HG03175 (cell line): ENCODE measurements around the gene KIAA1549.

Experiments
- ATAC-seq: cut with Tn5 transposase; IDR thresholded peaks from one replicate; pipeline ENCODE4 v1.9.1; 2021; ENCODE audit warnings: mild to moderate bottlenecking, moderate library complexity; ENCODE audit not compliant: unreplicated experiment

Gene KIAA1549

GRCh38 chr7:138975343-138976104, 5.7 kb downstream of the KIAA1549 start:
- no peak for ATAC-seq

DNA sequence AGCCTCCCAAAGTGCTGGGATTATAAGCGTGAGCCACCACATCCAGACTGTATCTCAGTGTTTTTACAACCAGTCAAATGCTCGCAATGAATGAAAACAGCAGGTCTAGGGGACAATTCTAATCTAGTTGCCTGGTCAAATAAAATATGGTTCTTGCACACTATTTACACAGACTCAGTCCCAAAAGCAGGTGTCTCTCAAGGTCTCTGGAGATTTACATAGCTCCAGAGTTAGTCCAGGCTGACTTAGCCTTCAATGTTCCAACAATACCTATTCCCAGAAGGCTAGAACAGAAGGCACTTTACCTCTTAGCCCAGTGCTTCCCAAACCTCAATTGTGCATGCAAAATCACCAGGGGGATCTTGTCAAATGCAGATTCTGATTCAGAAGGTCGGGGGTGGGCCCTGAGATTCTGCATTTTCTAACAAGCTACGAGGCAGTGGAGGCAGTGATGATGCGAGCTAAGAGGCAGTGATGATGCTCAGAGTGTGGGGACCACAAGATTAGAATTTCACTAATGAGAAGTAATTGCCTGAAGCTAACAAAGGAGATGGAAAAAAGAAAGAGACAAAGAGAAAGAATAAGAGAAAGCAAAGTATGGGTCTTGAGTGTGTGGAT, 6.4 kb downstream of the KIAA1549 start:
- no peak for ATAC-seq

DNA sequence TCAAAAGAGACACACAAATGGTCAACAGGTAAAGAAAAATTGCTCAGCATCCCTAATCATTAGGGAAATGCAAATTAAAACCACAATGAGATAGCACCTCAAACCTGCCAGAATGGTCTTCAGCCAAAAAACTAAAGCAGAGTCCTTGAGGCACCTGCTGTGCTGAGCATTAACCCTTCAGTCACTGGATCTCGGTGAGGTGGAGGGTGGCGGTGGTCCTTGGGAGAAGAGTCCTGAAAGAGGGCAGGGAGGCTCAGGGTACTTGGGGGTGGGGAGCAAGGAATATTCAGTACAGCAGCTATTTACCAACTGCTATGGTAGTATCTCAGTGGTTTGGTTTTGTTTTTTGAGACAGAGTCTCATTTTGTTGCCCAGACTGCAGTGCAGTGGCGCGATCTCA, 7.1 kb downstream of the KIAA1549 start:
- ATAC-seq = no peak

DNA sequence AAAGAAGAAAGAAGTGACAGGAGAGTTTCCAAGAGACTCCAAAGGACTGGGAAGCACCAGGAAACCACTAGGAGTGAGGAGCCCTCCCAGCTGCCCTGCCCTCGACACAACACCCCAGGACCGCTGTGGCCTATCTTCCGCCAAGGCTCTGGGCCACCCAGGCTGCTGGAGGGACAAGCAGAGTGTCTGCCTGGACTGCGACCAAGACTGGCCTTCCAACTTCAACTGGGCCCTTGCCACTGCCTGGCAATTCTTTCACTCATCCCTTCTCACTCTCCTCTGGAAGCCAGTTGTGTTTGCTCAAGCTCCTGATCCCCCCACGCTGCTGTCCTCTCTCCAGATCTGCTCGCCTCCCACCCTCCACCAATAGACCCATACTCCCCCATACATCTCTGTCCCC, 10.2 kb downstream of the KIAA1549 start:
- ATAC-seq = no peak

DNA sequence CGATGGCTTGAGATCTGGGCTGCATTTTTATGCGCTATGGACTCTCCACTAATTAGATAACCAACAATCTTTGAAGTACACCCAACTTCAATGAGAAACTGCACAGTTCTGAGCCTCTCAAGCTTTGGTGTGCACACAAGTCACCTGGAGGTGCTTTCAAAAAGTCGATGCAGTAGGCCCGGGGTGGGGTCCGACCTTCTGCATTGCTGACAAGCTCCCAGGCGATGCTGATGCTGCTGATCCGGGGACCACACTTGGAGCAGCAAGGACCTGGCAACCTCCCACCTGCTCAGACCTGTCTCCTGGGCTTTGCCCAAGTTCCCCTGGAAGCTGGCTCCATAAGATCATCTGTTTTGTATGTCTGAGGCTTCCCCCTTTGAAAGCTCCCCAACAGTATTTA, 10.7 kb downstream of the KIAA1549 start:
- ATAC-seq = no peak

DNA sequence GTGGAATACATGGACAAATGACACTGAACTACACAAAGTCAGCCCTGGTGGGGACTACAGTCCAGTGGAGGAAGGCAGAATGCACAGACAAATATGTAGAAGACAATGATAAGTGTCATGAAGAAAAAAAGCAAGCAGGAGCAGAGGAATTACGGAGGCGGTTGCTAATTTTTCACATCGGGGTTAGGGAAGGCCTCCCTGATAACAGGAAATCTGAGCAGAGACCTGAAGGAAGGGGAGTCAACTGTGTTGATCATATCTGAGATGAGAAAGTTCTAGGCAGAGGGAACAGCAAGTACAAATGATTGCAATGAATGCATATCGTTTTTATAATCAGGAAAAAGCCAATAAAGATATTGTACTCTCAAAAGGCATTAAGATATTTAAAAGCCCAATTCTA, 14.0 kb downstream of the KIAA1549 start:
- ATAC-seq = no peak

GRCh38 chr7:138964624-138965436, 16.4 kb downstream of the KIAA1549 start:
- ATAC-seq = no peak

DNA sequence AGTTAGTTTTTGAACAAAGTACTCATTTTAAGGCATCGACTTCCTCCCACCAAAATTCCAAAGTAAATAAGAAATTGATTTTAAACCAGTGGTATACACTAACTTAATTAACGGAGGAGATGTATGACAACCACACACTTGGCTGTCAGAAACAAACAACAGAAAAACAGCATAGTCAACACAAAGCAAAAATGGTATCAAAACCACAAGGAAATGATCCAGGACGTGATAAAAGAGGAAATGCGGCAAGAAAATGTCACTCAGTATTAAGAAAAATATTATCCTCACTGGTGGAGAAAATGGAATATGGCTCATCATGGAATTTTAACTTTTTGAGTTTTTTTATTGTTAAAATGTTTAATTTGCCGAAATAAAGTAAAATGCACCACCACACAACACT, 17.5 kb downstream of the KIAA1549 start:
- ATAC-seq = no peak

DNA sequence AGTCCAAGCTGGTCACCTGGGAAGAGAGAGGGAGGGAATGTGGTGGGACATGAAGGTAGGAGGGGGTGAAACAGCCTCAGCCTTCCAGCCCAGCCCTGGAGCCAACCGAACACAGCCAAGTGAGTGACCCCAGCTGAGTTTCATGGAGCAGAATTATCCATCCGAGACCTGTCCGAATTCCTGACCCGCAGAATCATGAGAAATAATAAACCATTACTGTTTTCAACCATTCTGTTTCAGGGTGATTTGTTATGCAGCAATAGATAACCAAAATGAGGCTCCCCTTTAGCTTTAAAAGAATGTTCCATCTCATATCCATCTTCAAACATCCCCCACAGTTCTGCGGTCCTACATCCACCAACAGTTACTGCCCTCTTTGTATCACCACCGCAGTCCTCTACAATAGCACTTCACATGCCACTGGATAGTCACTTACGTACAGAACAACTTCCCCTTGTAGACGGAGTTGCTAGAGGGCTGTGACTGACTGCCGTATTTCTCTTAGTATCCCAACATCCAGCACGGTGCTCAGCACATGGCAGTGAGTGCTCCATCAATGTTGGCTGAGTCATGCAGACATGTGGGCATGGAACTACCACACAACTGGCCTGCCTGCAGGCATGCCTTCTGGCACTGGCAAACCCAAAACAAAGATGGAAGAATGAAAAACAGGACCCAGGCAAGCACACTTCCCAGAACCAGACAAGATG, 18.5 kb downstream of the KIAA1549 start:
- no peak for ATAC-seq

DNA sequence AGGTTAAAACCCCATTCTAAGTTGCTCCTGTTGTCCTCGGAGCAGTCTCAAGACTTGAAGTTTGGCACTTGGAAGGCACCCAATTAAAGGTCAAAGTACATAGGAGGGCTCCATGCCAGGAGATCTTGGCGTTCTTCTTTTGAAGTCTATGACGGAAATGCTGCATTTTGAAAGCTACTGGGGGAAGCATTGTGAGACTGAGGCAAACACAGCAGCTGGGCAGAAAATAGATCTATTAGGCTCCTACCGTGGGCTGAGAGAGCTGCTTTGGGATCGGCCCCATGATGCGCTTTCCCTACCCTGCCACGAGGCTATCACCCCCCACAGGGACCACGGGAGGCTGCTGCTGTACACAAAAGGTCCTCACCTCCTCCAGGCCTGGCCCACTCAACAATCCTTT, 20.0 kb downstream of the KIAA1549 start:
- no peak for ATAC-seq

DNA sequence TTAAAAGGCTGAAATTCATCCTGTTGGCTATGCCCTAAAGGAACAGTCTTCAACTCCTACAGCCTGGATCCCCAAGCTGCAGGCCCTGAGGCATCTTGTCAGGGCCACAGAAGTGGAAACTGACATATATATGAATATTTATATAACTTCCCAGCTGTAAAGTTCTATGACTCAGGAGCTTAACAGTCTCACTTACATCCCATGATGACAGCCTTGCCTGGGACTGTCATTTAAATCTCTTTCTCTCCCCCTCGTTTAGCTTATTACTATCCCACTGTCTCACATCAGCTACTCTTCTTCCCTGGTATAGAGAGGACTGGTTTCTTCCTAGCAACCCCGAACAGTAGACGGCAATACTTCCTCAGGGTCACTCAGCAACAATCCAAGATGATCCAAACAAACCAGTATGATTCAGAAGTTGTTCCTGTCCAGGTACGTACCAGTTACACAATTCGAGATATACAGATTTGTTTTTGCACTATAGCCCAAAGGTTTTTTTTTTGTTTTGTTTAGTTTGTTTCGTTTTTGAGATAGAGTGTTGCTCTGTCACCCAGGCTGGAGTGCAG, 22.7 kb downstream of the KIAA1549 start:
- ATAC-seq = no peak

- no peak for ATAC-seq
Observed at GRCh38 chr7:138957753-138958390, 23.3 kb downstream of the KIAA1549 start.

GRCh38 chr7:138957217-138957616, 24.0 kb downstream of the KIAA1549 start:
- no peak for ATAC-seq

GRCh38 chr7:138954545-138955475, 26.4 kb downstream of the KIAA1549 start:
- no peak for ATAC-seq

DNA sequence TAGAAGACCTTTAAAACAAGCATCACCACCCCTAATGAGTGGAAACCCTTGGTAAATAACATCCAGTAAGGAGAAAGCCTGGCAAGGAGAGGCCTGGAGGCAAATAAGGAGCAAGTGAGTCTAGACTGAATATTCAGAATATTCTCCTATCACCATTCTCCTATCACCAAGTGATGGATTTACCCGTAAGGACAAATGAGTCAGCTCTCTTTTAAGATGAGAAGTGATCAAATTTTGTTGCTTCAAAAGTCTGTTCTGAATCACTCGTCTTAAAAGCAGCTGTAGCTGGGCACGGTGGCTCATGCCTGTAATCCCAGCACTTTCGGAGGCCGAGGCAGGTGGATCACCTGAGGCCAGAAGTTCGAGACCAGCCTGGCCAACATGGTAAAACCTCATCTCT, 28.4 kb downstream of the KIAA1549 start:
- no peak for ATAC-seq

DNA sequence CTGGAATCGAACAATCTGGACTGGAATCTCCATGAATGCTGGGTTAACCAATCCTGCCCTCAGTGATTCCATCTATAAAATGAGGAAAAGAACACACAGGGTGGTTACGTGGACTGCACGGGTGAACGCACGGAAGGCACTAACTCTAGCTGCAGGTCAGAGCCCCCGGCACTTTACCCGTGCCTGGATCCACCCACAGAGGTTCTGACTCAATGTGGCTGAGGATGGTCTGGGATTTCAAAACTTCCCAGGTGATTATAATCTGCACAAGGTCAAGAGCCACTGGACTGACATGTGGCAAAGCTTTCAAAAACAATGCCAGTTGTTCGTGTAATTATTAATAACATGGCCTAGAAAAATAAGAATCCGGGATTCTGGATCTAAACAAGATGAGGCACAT, 29.2 kb downstream of the KIAA1549 start:
- ATAC-seq = no peak

- ATAC-seq = no peak
Observed at GRCh38 chr7:138949421-138950088, 31.6 kb downstream of the KIAA1549 start.

DNA sequence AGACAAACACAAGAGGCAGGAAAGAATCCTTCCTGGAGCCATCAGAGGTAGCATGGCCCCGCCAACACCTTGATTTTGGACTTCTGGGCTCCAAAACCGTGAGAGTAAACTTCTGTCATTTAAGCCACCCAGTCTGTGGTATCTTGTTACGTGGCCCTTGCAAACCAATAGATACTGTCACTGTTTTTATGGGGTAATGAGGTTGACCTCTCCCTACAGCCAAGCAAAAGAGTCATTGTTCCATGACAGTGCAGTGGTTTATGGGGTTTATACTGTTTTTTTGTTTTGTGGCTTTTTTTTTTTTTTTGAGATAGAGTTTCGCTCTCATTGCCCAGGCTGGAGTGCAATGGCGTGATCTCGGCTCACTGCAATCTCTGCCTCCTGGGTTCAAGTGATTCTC, 32.8 kb downstream of the KIAA1549 start:
- no peak for ATAC-seq

GRCh38 chr7:138945821-138946220, 35.4 kb downstream of the KIAA1549 start:
- ATAC-seq = no peak
